ENCODE measurements around the gene CSF1. TPM values are rescaled to one million over a fixed set of nuclear protein-coding genes. Genes with fewer than 3 reads are reported as not detected.

CSF1 gene
- polyA plus RNA-seq, 2 of the 4 experiments (the other 2 are of a cell fraction) = 35.1 to 36.3 TPM

- no peak for DNase-seq (ENCODE audit: low read depth in 1 of 2, low spot score in 1 of 2)
- Histone ChIP-seq H3K4me1 (peaks cover 44% of the 10 kb centered on the region), H3K27ac (peak overlapping the region in 1 of 2 experiments; percentile 99; a peak in 3 of 6 replicates), H3K4me2 (no peak overlapping the region), H3K9me3 (no peaks in the 10 kb centered on the region), H3K4me3 (no peak overlapping the region)
- CTCF ChIA-PET = interaction anchor here (1.0 to 1.8 kb wide), 5 partner anchors 10 to 104 kb away, joined by 3 to 9 read pairs (median 4); partner anchors contain the start of gene AHCYL1
- TF ChIP-seq POLR2AphosphoS2 (conservative IDR thresholded peaks at IDR 0.05; ENCODE audit: low read length) (no peak), MAFK (IDR thresholded peaks at IDR 0.05; ENCODE audit: partially characterized antibody) (peak; percentile 66)
- FAIRE-seq = no peak
- POLR2A ChIA-PET = no interaction called here
- WGBS (ENCODE audit: missing lambda C conversion rate) = 79% methylated on average over 14 of the region's 20 CpGs
- ATAC-seq = no peak
Measured at GRCh38 chr1:109880971-109881894, 29.4 kb upstream of the CSF1 start.

GRCh38 chr1:109881906-109882287 lies 28.8 kb upstream of the CSF1 start:
- ChIA-PET POLR2A (no interaction called here), CTCF (interaction anchor here (1.0 to 1.8 kb wide), 3 partner anchors 10 to 102 kb away, joined by 3 to 9 read pairs (median 4); partner anchors contain the start of gene AHCYL1)
- ATAC-seq = no peak
- no peak for DNase-seq (ENCODE audit: low read depth in 1 of 2, low spot score in 1 of 2)
- no peak overlapping the region for H3K4me3 ChIP-seq
- FAIRE-seq = no peak
- H3K27ac ChIP-seq = peak overlapping the region in 1 of 2 experiments; percentile 99; a peak in 3 of 6 replicates
- H3K4me1 ChIP-seq = peaks cover 37% of the 10 kb centered on the region
- no peaks in the 10 kb centered on the region for H3K9me3 ChIP-seq
- TF ChIP-seq EHMT2 (IDR thresholded peaks at IDR 0.05; ENCODE audit: low read depth) = no peak
- no peak for TF ChIP-seq FOSL2 (IDR thresholded peaks at IDR 0.05)
- TF ChIP-seq FOSL2 (CRISPR knock-in tag; IDR thresholded peaks at IDR 0.05) = no peak
- no peak for TF ChIP-seq HES2 (IDR thresholded peaks at IDR 0.05)
- TF ChIP-seq MAZ (IDR thresholded peaks at IDR 0.05; ENCODE audit: borderline replicate concordance, low read depth, low read length) = no peak
- no peak for TF ChIP-seq USF2 (IDR thresholded peaks at IDR 0.05)
- TF ChIP-seq EP300 (IDR thresholded peaks at IDR 0.05) = no peak
- TF ChIP-seq MAX (IDR thresholded peaks at IDR 0.05) = no peak
- TF ChIP-seq BHLHE40 (IDR thresholded peaks at IDR 0.05; ENCODE audit: low read depth, low read length) = no peak
- TF ChIP-seq RARB (CRISPR knock-in tag; IDR thresholded peaks at IDR 0.05) = no peak
- TF ChIP-seq GATA3 (IDR thresholded peaks at IDR 0.05; ENCODE audit: borderline replicate concordance) = no peak
- no peak for TF ChIP-seq JUNB (IDR thresholded peaks at IDR 0.05)
- TF ChIP-seq HEYL (CRISPR knock-in tag; IDR thresholded peaks at IDR 0.05) = no peak
- no peak for TF ChIP-seq CBX8 (IDR thresholded peaks at IDR 0.05)
- no peak for TF ChIP-seq CHD2 (IDR thresholded peaks at IDR 0.05; ENCODE audit: low read length, partially characterized antibody)
- no peak for TF ChIP-seq RAD21 (conservative IDR thresholded peaks at IDR 0.05 in 1 of 2, IDR thresholded peaks at IDR 0.05 in 1 of 2)
- TF ChIP-seq ZNF302 (CRISPR knock-in tag; IDR thresholded peaks at IDR 0.05) = no peak
- TF ChIP-seq HDAC2 (IDR thresholded peaks at IDR 0.05) = no peak
- no peak for TF ChIP-seq NPAS2 (CRISPR knock-in tag; IDR thresholded peaks at IDR 0.05; ENCODE audit: borderline replicate concordance)
- no peak for TF ChIP-seq NR3C1 (IDR thresholded peaks at IDR 0.05)
- WGBS (ENCODE audit: missing lambda C conversion rate) = 92% methylated on average over 4 of the region's 4 CpGs
- H3K4me2 ChIP-seq = no peak overlapping the region

Measured in A549 (cell line).